NCI-H526 treated with DMSO at 0.1 percent for 48 hours (cell line): ENCODE measurements around the gene ATP8B3.

Source experiments
- DNase-seq: peaks from one replicate; lab custom pipeline; 2025; lab: John Stamatoyannopoulos, UW

ATP8B3 gene

GRCh38 chr19:1816530-1817298 is 4.6 kb upstream of the ATP8B3 start:
- DNase-seq = no peak

DNA sequence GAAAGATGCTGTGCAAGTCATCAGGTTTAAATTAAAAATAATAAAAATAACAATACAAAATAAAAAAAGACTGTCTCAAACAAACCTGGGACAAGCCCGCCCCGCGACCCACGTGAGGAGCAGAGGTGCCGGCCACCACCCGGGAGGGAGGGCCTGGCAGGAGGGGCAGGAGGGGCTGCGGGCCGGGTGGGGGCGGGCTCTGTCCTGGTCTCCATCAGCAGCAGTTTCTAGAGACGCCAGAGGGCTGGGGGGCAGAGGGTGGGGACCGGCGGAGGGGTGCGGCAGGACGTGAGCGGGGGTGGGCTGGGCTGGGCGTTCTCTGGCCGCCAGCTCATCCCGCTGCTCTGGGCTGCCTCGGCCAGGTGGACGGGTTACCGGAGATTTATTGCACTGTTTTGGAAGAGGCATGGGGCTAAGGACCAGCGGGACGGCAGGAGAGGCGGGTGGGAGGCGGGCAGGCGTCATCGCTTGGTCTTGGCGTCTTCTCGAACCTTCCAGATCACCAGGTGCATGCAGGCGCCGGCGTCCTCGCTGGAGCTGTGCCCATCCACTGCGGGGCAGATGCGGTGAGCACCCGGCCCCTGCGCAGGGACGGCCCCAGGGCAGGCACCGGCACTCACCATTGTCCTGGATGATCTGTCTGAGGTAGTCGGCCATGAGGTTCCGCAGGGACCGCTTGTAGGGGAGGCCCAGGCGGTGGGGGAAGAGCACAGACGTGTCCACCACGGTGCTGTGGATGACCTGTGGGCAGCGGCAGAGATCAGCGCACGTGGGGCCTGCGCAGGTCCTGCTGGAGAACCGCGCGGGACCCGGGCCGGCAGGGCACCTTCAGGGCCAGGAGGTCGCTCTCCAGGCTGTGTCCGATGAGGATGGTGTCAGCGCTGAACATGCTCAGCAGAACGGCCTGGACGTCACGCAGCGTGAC is 3.8 kb upstream of the ATP8B3 start:
- DNase-seq = no peak

DNA sequence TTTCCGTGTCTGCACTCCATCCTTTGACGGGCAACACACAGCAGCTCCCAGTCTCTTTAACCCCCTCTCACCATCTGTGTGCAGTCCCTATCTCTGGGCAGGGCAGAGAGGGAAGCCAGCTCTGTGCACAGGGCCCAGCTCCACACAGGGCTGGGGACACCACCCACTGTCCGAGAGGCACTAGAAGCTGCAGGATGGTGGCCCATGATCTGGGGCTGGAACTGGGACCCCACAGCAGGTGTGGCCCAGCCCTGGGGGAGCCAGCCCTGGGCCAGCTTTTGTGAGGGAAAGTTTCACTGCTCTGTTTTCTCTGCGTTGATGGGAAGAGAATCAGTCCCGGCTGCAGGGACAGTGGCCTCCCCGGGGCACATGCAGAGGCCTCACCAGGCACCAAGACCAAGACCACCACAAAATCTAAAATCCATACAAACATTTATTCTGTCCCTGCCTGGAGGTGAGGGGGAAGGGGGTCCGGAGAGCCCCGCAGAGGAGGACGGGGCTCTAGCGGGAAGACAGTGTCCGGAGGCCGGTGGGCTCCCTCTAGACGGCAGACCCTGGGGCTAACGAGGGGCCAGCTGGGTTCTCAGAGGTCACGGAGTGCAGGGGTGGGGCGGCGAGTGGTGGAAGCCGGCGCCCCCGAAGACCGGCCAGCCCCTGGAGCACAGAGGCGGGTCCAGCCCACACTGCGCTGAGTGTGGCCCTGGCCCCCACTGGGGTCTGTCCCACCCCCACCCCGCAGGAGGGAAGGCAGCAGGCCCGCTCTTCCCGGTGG is 2.9 kb upstream of the ATP8B3 start:
- no peak for DNase-seq

DNA sequence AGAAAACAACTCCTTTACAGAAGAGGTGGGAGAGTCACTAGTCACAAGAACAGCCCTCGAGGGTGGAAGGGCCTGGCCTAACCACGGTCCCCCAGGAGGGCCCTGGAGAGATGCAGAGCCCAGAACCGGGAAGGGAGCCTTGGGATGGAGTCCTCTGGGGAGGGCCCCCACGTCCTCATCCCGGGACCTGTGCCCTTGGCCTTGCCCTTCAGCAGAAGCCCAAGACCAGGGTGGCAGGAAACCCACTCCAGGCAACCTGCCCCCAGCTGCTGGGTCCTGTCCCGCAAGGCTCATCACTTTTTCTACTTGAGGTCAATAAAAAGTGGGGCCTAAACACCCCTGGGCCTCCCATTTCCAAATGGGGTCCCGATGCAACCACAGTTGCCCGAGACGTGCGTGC is 2.3 kb upstream of the ATP8B3 start:
- no peak for DNase-seq

DNA sequence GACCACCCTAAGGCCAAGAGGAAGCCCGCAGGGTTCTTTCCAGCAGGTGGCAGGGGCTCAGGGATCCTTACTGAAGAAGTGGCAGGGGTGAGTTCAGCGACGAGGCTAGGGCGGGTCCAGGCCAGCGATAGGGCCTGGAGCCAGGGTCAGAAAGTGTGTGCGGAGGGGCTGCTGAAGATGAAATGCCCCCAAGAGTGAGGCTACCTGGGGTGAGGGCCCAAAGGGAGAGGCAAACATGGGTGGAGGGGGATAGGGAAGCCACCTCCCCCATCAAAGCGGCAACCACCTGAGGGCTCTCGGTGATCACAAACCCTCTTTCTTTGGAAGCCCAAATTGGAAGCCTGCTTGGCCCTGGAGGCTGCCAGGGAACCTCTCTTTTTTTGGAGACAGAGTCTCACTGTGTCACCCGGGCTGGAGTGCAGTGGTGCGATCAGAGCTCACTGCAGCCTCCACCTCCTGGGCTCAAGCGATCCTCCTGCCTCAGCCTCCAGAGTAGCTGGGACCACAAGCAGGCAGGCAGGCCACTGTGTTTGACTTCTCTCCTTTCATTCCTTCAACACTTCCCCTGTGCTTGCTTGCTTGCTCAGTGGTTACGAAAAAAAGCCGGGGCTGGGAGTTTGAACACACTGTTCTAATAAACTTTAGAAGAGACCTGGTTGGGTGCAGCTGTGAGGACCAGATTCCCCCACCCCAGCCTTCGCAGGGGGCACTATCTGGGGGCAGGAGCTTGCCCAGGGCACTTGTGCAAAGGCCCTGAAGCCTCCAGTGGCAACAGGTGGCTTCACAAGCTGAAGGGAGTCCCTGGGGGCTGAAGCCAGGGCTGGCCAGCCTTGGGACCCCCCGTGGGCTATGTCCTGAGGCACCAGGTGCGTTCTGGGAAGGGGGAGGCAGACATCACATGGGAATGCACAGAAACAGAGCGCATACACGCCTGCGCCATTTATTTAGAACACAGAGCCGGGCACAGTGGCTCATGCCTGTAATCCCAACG is 1.4 kb upstream of the ATP8B3 start:
- DNase-seq = no peak

DNA sequence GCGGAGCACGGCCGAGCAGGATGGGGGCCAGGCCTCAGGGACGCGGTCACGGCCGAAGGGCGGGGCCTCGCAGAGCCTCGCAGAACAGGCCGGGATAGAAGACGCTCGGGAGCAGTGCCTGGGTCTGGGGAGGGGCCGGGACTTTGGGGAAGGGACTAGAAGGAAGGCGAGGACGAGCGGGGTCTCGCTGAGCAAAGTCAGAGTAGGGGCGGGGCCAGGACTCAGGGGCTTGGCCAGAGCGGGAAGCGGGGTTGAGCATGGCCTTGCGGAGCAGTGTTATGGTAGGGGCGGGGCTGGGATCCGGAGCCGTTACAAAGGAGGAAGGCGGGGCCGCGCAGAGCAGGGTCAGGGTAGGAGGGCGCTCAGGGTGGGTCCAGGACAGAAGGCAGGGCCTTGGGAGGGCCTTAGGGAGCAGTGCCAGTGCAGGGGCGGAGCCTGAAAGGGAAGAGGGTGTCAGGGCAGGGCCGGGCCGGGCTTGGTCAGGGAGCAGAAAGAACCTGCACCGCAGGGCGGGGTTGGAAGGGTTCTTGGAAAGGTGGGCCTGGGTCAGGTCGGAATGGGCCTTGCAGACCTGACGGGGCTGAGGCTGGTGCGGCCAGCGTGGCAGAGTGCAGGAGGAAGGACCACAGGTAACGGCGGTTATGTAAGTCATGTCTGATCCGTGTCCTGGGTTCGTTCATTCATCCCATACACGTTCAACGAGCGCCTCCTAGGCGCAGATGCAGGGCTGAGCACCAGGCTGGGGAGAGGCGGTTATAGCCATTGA is 533 bp upstream of the ATP8B3 start:
- DNase-seq = peak; percentile 70

DNA sequence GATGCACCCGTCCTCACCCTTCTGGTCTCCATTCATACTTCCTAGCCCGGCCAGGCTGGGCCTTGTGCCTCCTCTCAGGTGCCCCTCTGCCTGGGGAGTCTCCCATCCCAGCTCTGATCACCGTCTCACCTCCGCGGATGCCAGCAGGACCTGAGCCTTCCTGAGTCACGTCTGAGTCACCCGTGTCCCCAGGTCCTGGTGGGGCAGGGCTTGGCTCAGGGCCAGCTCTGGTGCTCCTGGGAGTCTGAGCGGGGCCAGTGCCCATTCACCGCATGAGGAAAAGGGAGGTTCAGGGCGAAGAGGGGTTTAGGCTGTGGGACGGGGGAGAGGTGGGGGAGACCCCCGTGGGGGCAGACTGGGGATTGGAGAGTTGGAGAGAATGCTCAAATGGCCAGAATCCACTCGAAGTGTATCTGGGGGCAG is 593 bp downstream of the ATP8B3 start:
- no peak for DNase-seq

DNA sequence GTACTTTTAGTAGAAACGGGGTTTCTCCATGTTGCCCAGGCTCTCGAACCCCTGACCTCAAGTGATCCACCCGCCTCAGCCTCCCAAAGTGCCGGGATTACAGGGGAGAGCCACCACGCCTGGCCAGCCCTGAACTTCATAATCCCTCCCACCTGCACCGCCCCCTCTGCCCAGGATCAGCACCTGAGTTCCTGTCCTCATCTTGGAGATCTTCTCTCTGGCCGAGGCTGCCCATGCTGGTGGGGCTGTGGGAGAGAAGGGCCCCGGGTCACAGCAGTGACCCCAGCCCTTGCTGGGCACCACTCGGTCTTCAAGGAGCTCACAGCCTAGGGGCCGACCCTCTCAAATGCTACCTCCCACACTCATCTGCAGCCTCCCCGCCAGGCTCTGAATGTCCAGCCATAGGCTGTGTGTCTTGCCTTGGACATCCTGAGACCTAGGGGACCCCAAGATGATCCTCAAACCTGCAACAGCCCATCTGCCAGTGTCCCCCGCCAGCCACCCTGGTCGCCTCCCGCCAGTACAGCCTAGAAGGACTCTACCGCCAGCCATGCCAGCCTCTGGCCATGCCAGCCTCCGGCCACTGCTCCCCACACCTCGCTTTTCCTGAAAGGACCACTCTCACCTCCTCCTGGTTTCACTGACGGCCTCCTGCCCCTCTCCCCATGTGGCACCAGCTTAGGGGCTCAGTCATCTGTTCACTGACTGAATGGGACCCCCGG is 1.5 kb downstream of the ATP8B3 start:
- DNase-seq = no peak

GRCh38 chr19:1809678-1810077 is 2.4 kb downstream of the ATP8B3 start:
- DNase-seq = no peak

GRCh38 chr19:1808395-1808731 is 3.7 kb downstream of the ATP8B3 start:
- DNase-seq = no peak

- no peak for DNase-seq
Measured at GRCh38 chr19:1807695-1808394, 4.2 kb downstream of the ATP8B3 start.

DNA sequence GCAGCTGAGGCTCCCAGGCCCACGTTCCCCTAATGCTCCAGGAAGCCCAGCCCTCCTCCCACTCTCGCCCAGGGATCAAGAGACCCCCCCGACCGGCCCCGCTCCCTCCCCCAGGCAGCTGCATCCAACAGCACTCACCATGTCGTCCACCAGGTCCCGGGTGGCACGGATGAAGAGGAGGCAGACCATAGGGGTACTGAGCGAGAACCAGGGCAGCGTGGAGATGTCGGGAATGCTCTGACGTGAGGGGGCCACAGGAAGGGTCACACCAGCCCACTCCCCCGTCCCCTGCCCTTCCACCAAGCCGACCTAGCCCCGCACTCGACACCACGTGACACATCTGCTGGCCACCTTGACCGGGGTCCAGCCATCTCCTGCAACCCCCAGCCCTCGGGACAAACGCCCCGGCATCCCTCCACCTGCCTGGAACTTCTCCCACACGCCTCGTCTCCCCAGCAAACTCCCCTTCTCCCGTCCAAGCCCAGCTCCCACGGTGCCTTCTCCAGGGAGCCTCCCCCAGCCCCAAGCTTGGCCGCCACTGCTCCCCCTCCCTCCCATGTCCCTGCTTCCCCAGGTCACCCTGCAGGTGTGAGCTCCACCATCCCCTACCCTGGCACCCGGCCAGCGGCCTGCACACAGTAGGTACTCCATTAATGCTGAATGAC is 4.9 kb downstream of the ATP8B3 start:
- no peak for DNase-seq

DNA sequence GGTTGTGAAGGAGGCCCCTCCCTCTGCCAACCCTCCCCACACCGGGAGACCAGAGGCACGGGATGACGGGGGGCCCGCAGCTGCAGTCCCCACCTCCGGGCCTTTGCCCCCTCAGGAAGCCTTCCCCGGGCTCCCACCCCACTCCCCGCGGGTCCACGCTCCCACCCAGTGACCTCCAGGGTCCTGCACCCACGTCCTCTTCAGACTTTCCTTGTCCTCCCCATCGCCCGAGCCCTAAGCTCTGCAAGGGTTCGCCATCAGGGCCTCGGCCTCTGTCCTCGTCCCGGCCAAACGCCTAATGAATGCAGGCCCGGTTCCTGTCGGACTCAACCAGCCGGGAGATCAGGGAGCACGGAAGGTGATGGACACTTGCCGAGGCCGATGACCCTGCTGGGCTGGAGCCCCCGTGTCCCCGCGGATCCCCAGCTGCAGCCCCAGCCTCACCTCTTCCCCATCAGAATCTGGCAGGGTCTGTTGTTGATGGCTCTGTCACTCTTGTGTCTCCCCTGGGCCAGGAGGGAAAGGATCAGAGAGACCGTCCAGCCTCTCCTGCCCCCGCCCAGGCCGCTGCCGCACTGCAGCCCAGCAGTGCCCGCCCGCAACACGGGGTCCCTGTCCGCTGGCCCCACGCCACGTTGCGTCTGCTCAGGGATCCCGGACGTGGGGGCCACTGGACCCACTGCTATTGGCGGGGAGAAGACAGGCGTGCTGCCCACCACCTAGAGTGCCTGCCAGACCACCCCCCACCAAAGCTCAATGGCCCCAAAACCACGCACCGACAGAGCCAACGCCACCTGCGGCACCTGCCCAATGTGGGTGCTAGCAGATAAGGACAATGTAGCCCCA is 5.7 kb downstream of the ATP8B3 start:
- no peak for DNase-seq

DNA sequence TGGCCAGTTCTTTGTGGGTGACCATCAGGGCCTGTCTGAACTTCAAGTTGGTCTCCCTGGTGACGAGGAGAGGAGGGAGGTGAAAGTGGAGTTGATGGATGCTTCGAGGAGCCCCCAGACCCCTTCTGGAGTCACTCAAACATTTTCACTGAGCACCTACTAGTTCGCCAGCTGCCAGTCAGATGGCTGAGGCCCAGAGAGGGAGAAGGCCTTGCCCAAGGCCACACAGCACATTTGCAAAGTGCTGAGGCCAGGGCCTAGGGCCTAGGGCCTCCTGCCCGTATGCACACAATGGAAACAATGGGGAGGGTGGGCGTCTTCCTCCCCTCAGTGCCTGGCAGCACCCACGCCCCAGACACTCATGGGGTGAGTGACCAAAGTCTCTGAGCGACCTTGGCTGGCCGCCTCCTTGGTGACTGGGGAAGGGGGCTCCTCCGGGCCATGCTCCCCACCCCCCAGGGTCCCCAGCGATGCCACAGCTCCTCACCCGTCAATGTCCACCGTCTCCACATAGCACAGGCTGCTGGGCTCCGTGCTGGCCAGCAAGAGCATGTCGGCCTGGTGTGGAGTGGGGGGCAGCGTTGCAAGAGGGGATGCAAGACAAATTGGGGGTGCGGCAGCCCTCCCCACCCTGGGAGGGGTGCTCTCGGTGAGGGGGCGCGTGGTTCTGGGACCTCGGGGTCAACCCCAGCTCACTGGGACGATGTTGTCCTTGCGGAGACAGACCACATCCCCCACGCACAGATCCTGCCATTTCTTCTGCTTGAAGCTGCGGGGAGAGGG is 6.5 kb downstream of the ATP8B3 start:
- DNase-seq = no peak

DNA sequence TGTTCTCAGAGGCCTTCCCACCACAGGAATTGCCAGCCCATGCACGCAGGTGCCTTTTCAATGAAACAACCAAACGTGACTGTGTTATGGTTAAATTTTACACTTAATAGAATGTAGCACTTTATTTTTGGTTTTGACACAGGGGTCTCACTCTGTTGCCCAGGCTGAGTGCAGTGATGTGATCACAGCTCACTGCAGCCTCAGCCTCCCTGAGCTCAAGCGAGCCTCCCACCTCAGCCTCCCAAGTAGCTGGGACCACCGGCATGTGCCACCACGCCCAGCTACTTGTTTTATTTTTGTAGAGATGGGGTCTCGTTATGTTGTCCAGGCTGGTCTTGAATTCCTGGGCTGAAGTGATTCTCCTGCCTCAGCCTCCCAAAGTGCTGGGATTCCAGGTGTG is 7.2 kb downstream of the ATP8B3 start:
- DNase-seq = no peak

DNA sequence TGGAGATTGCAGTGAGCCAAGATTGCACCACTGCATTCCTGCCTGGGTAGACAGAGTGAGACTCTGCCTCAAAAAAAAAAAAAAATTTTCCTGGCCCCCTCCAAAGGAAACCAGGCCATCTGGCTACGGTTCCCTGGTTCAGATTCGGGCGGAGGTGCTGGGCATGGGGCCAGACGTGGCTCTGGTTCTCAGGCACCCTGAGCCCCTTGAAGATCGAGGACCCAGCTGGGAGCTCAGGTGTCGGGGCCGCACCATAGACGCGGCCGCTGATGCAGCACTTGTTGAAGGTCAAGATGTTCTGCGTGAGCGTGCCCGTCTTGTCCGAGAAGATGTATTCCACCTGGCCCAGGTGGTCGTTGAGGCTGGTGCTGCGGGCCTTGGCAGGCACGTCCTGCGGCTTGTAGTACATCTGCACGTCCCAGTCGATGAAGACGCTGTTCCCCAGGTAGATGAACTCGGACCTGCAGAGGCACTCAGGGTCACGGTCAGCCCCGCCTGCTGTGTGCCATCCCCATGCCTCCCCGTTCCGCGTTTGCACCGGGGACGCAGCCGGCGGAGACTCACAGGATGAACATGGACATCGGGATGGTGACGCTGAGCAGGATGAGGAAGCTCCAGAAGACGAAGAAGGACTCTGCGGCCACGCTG is 12.3 kb downstream of the ATP8B3 start:
- DNase-seq = no peak
